OCI-LY1 (cell line): Measurements from ENCODE around the gene ZDHHC9.
A peak's percentile ranks its signal among the peaks of the same experiment; 100 is the strongest.

Experiments used
- H2AFZ ChIP-seq: fragments of 200-600 bp; sonication (generic), shearing (Covaris generic); 2 replicates; pipeline ENCODE4 v1.6.0; 2014; ENCODE audit warnings: antibody characterized with exemption, mild to moderate bottlenecking, low read length
- H3F3A ChIP-seq: fragments of 200-600 bp; sonication (generic), shearing (Covaris generic); 2 replicates; pipeline ENCODE4 v1.6.0; 2014; ENCODE audit warnings: mild to moderate bottlenecking, antibody characterized with exemption, low read length, moderate library complexity; ENCODE audit not compliant: insufficient read depth
- H3K27ac ChIP-seq: fragments of 200-600 bp; sonication (generic); 2 replicates; pipeline ENCODE4 v1.5.1; 2014; ENCODE audit warnings: low read length, mixed run types, mild to moderate bottlenecking, low read depth; ENCODE audit not compliant: poor library complexity, severe bottlenecking
- H3K27me3 ChIP-seq: fragments of 200-600 bp; sonication (generic); 2 replicates; pipeline ENCODE4 v1.6.0; 2014; ENCODE audit warnings: antibody characterized with exemption, mild to moderate bottlenecking, low read length, moderate library complexity; ENCODE audit not compliant: insufficient read depth
- H3K36me3 ChIP-seq: fragments of 200-600 bp; sonication (generic); 2 replicates; pipeline ENCODE4 v1.6.1; 2014; ENCODE audit warnings: mild to moderate bottlenecking, antibody characterized with exemption, low read length, moderate library complexity, mixed read lengths; ENCODE audit not compliant: insufficient read depth
- H3K4me1 ChIP-seq: fragments of 200-600 bp; sonication (generic); 2 replicates; pipeline ENCODE4 v1.5.1; 2014; ENCODE audit warnings: mild to moderate bottlenecking, low read length, moderate library complexity; ENCODE audit not compliant: insufficient read depth, severe bottlenecking
- H3K4me2 ChIP-seq: fragments of 200-600 bp; sonication (generic), shearing (Covaris generic); 2 replicates; pipeline ENCODE4 v1.6.1; 2014; ENCODE audit warnings: low read length
- H3K4me3 ChIP-seq: fragments of 200-600 bp; sonication (generic); 2 replicates; pipeline ENCODE4 v1.5.1; 2014; ENCODE audit warnings: low read length, low read depth, mild to moderate bottlenecking, mixed read lengths; ENCODE audit not compliant: poor library complexity, severe bottlenecking
- H3K79me2 ChIP-seq: fragments of 200-600 bp; shearing (Covaris generic); 2 replicates; pipeline ENCODE4 v1.6.1; 2016; ENCODE audit warnings: mixed run types, low read length, mixed read lengths; ENCODE audit not compliant: insufficient read depth
- H3K9ac ChIP-seq: fragments of 200-600 bp; sonication (generic), shearing (Covaris generic); 2 replicates; pipeline ENCODE4 v1.6.1; 2014; ENCODE audit warnings: mild to moderate bottlenecking, low read length, mixed read lengths
- H3K9me2 ChIP-seq: fragments of 200-600 bp; sonication (generic), shearing (Covaris generic); 2 replicates; pipeline ENCODE4 v1.6.1; 2014; ENCODE audit warnings: low read depth, mild to moderate bottlenecking, low read length, mixed read lengths
- H3K9me3 ChIP-seq: fragments of 200-600 bp; shearing (Covaris generic); 2 replicates; pipeline ENCODE4 v1.6.1; 2014; ENCODE audit warnings: low read length, mixed read lengths
- H4K20me1 ChIP-seq: fragments of 200-600 bp; sonication (generic), shearing (Covaris generic); 2 replicates; pipeline ENCODE4 v1.6.0; 2016; ENCODE audit warnings: mild to moderate bottlenecking, low read length; ENCODE audit not compliant: insufficient read depth
- EZH2 ChIP-seq: fragments of 200-600 bp; sonication (generic), shearing (Covaris generic); IDR thresholded peaks from 2 replicates; pipeline ENCODE4 v1.8.0; 2017; ENCODE audit warnings: borderline replicate concordance, mixed run types, mild to moderate bottlenecking, antibody characterized with exemption, low read length, moderate library complexity, mixed read lengths
- TF ChIP-seq, protein P1 (sequence below): fragments of 200-600 bp; sonication (generic), shearing (Covaris generic); IDR thresholded peaks from 2 replicates; pipeline ENCODE4 v1.5.1; 2017; ENCODE audit warnings: mild to moderate bottlenecking, antibody characterized with exemption, low read length, moderate library complexity, mixed read lengths

ZDHHC9 gene

DNA sequence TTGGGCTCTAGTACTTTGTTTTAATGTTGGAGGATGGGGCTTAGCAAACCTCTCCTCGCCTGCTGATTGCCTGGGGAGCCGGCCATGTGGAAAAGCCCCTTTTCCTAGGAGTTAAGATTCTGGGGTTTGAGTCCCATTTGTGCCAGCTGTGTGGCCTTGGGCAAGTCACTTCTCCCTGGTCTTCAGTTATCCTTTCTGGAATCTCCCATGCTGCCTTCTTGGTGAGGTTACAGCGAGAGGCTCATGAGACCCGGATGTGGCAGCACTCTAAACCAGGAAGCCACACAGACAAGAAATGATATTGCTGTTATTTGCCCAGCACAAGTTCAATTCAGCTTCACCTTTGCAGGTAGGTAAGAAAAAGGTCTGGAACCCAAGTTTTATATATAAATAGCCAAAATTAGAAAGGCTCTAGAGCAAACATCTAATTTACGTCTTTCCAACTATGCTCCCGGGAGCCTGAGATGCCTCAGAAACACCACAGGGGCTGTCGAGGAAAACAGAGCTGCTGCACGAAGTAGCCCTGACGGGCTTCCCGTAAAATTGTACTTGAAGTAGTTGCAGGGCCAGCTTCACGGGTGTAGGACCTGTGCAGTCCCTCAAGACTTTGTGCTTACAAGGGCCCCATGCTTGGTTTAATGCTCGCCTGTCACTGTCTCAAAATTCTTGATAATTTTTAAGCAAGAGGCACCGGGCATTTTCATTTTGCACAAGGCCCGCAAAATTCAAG, 72.3 kb downstream of the ZDHHC9 start:
- peak overlapping the region; percentile 10; the same call in 1 of the 2 replicates for H2AFZ ChIP-seq
- no peaks in the 10 kb centered on the region for H3K9me2 ChIP-seq
- no peak for TF ChIP-seq EZH2
- TF ChIP-seq, protein P1, sequence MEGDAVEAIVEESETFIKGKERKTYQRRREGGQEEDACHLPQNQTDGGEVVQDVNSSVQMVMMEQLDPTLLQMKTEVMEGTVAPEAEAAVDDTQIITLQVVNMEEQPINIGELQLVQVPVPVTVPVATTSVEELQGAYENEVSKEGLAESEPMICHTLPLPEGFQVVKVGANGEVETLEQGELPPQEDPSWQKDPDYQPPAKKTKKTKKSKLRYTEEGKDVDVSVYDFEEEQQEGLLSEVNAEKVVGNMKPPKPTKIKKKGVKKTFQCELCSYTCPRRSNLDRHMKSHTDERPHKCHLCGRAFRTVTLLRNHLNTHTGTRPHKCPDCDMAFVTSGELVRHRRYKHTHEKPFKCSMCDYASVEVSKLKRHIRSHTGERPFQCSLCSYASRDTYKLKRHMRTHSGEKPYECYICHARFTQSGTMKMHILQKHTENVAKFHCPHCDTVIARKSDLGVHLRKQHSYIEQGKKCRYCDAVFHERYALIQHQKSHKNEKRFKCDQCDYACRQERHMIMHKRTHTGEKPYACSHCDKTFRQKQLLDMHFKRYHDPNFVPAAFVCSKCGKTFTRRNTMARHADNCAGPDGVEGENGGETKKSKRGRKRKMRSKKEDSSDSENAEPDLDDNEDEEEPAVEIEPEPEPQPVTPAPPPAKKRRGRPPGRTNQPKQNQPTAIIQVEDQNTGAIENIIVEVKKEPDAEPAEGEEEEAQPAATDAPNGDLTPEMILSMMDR: no peak
- no peaks in the 10 kb centered on the region for H4K20me1 ChIP-seq
- peak overlapping the region; percentile 99 for H3K27ac ChIP-seq
- peak overlapping the region; percentile 50 for H3K9ac ChIP-seq
- no peaks in the 10 kb centered on the region; the same call in 1 of the 2 replicates for H3F3A ChIP-seq
- H3K27me3 ChIP-seq: no peaks in the 10 kb centered on the region
- H3K4me1 ChIP-seq: peaks cover 85% of the 10 kb centered on the region
- H3K79me2 ChIP-seq: no peaks in the 10 kb centered on the region
- no peak overlapping the region for H3K4me3 ChIP-seq
- H3K4me2 ChIP-seq: peak overlapping the region; percentile 23; the same call in 1 of the 2 replicates
- H3K36me3 ChIP-seq: no peaks in the 10 kb centered on the region
- no peaks in the 10 kb centered on the region for H3K9me3 ChIP-seq

DNA sequence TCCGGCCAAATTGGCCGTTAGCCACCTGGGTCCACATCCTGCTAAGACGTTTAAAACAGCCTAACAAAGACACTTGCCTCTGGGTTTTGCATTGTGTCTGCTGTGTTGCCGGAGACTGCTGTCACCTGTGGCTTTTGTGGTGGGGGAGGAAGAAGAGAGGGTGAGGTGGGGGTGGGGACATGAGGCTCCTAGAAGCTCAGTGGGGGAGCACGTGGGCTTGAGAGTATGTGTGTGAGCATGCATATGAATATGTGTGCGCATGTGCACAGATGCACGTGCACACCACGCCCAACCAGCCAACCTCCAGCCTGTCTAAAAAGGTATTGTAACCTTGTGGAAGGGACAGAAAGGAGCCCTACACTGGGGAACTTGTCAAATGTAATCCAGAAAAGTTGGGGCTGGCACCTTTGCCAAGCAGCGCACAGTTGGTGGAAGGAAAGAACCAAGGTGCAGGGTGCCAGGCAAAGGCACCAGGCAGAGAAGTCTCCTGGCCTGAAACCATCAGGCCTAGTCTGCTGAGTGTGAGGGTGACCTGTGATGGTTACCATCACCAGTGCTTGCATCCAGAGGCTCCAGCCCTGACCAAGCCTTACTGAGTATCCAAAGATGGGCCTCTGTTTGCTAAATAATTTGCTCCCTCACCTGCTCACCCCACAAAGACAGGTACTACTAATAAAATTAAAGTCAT, 74.1 kb downstream of the ZDHHC9 start:
- peak overlapping the region; percentile 73 for H3K9ac ChIP-seq
- no peaks in the 10 kb centered on the region for H3K27me3 ChIP-seq
- no peaks in the 10 kb centered on the region; the same call in 1 of the 2 replicates for H3F3A ChIP-seq
- peak overlapping the region; percentile 61 for H3K4me2 ChIP-seq
- peaks cover 68% of the 10 kb centered on the region for H3K4me1 ChIP-seq
- no peaks in the 10 kb centered on the region for H3K9me3 ChIP-seq
- H3K79me2 ChIP-seq: no peaks in the 10 kb centered on the region
- H4K20me1 ChIP-seq: no peaks in the 10 kb centered on the region
- no peak overlapping the region for H2AFZ ChIP-seq
- peak overlapping the region; percentile 39 for H3K4me3 ChIP-seq
- no peaks in the 10 kb centered on the region for H3K36me3 ChIP-seq
- no peaks in the 10 kb centered on the region for H3K9me2 ChIP-seq
- no peak for TF ChIP-seq EZH2
- TF ChIP-seq, protein P1: no peak
- H3K27ac ChIP-seq: peak overlapping the region; percentile 100

DNA sequence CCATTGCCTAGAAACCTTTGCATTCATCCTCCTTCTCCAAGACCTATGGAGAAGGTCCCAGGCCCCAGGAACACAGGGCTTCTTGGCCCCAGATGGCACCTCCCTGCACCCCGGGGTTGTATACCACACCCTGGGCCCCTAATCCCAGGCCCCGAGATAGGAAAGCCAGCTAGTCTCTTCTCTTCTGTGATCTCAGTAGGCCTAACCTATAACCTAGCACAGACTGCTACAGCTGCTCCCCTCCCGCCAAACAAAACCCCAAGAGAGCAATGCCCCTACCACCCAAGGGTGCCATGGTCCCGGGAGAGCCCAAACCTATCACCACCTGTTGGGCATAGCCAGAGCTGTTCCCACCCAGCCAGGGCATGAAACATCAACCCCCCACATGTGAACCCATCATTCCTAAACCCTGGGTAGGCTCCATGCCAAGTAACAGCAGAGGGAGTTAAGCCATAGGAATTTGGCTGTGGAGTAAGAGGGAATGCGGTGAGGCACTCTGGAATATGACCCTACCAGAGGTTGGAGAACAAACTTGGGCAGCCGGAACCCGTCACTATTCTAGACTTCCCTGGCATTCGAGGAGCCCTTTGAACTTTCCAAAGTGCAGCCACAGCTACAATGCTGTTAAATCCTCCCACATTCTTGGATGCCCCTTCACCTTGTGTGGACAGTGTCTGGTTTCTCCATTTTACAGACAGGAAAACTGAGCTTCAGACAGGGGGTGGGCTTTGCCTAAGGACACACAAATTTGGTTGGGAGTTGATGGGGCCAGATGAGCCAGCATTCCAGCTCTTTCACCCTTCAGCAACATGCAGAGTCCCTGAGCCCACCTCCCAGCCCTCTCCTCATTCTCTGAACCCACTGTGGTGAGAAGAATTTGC, 74.9 kb downstream of the ZDHHC9 start:
- peak overlapping the region; percentile 100 for H3K27ac ChIP-seq
- H3K9me2 ChIP-seq: no peaks in the 10 kb centered on the region
- no peaks in the 10 kb centered on the region for H4K20me1 ChIP-seq
- no peaks in the 10 kb centered on the region for H3K9me3 ChIP-seq
- no peaks in the 10 kb centered on the region for H3K36me3 ChIP-seq
- H3K9ac ChIP-seq: peak overlapping the region; percentile 73
- peaks cover 60% of the 10 kb centered on the region for H3K4me1 ChIP-seq
- H3K79me2 ChIP-seq: no peaks in the 10 kb centered on the region
- H3K4me2 ChIP-seq: peak overlapping the region; percentile 61
- H3K4me3 ChIP-seq: peak overlapping the region; percentile 39
- H2AFZ ChIP-seq: no peak overlapping the region
- no peaks in the 10 kb centered on the region; the same call in 1 of the 2 replicates for H3F3A ChIP-seq
- no peak for TF ChIP-seq EZH2
- TF ChIP-seq, protein P1: no peak
- no peaks in the 10 kb centered on the region for H3K27me3 ChIP-seq
